SK-N-SH (cell line): ENCODE data around the gene PTK6. TPM values are rescaled to one million over a fixed set of nuclear protein-coding genes. Genes with fewer than 3 reads are reported as not detected.

Experiments
- CTCF ChIA-PET: fragments of 300-600, 350-600 bp; formaldehyde crosslinking; extraction: SDS; loops from one replicate; lab custom pipeline; 2021; lab: Yijun Ruan, JAX
- POLR2A ChIA-PET: fragments of 350-600 bp; sonication (Branson Sonifier 250); formaldehyde crosslinking; extraction: SDS; loops from one replicate; lab custom pipeline; 2020; ENCODE audit warnings: antibody characterized with exemption, inconsistent platforms; lab: Yijun Ruan, JAX
- DNase-seq: peaks from one replicate; pipeline ENCODE4 v3.0.0; 2012
- H2AFZ ChIP-seq: fragments of 200-600 bp; sonication (generic); 2 replicates; pipeline ENCODE4 v1.8.1; 2016; ENCODE audit warnings: antibody characterized with exemption, mild to moderate bottlenecking, low read depth
- H3F3A ChIP-seq: fragments of 200-600 bp; sonication (generic); replicated peaks from 2 replicates; pipeline ENCODE3; 2016; ENCODE audit warnings: antibody characterized with exemption, mild to moderate bottlenecking; ENCODE audit not compliant: insufficient read depth
- H3K27ac ChIP-seq, 2 experiments: fragments of 200-500 bp in 1 of 2; fragments of 200-600 bp in 1 of 2; sonication (Bioruptor generic) in 1 of 2; sonication (generic), shearing (Covaris generic) in 1 of 2; 2 replicates each; pipeline versions ENCODE4 v1.5.1 to v1.6.1; 2014 to 2016; ENCODE audit warnings: low read depth in 2 of 2, inconsistent platforms in 1 of 2, low read length in 1 of 2, mild to moderate bottlenecking in 1 of 2, mixed read lengths in 1 of 2
- H3K27me3 ChIP-seq: fragments of 200-600 bp; sonication (generic), shearing (Covaris generic); 2 replicates; pipeline ENCODE4 v1.6.1; 2016; ENCODE audit warnings: mixed run types; ENCODE audit not compliant: insufficient read depth
- H3K36me3 ChIP-seq, 2 experiments: fragments of 200-500 bp in 1 of 2; fragments of 200-600 bp in 1 of 2; sonication (Bioruptor generic) in 1 of 2; sonication (generic) in 1 of 2; replicated peaks in 1 of 2; 2 replicates each; pipeline versions ENCODE3 to v1.5.1; 2014 to 2016; ENCODE audit warnings: low read length in 1 of 2, mild to moderate bottlenecking in 1 of 2; ENCODE audit not compliant: insufficient read depth in 2 of 2, control insufficient read depth in 1 of 2
- H3K4me1 ChIP-seq, 2 experiments: fragments of 200-500 bp in 1 of 2; fragments of 200-600 bp in 1 of 2; sonication (Bioruptor generic) in 1 of 2; sonication (generic), shearing (Covaris generic) in 1 of 2; 2 replicates each; pipeline versions ENCODE4 v1.5.1 to v1.6.1; 2014 to 2016; ENCODE audit warnings: low read depth in 1 of 2, low read length in 1 of 2, mixed run types in 1 of 2; ENCODE audit not compliant: insufficient read depth in 2 of 2, control insufficient read depth in 1 of 2
- H3K4me2 ChIP-seq: fragments of 200-600 bp; sonication (generic), shearing (Covaris generic); 2 replicates; pipeline ENCODE4 v1.6.1; 2017; ENCODE audit warnings: mixed run types
- H3K4me3 ChIP-seq, 2 experiments: fragments of 200-500 bp in 1 of 2; fragments of 200-600 bp in 1 of 2; sonication (Bioruptor generic) in 1 of 2; sonication (generic), shearing (Covaris generic) in 1 of 2; 2 replicates each; pipeline versions ENCODE4 v1.5.1 to v1.8.1; 2014 to 2016; ENCODE audit warnings: low read depth in 2 of 2, inconsistent platforms in 1 of 2, low read length in 1 of 2, mild to moderate bottlenecking in 1 of 2, mixed read lengths in 1 of 2, moderate library complexity in 1 of 2
- H3K79me2 ChIP-seq: fragments of 200-600 bp; sonication (generic); 2 replicates; pipeline ENCODE4 v1.8.1; 2017; ENCODE audit warnings: mild to moderate bottlenecking; ENCODE audit not compliant: insufficient read depth
- H3K9ac ChIP-seq: fragments of 200-600 bp; sonication (generic); 2 replicates; pipeline ENCODE4 v1.6.1; 2017; ENCODE audit warnings: mixed run types
- H3K9me2 ChIP-seq: fragments of 200-600 bp; sonication (generic); 2 replicates; pipeline ENCODE4 v1.6.1; 2017; ENCODE audit warnings: mixed run types
- H3K9me3 ChIP-seq: fragments of 200-600 bp; sonication (generic); 2 replicates; pipeline ENCODE4 v1.6.1; 2017; ENCODE audit warnings: mixed run types, mild to moderate bottlenecking, moderate library complexity
- H4K20me1 ChIP-seq: fragments of 200-600 bp; sonication (generic); 2 replicates; pipeline ENCODE4 v1.6.1; 2017; ENCODE audit warnings: mild to moderate bottlenecking, mixed run types; ENCODE audit not compliant: insufficient read depth
- CHD2 ChIP-seq: fragments of 150-350 bp; IDR thresholded peaks from 2 replicates; pipeline ENCODE4 v1.6.1; 2018; ENCODE audit warnings: low read length; ENCODE audit not compliant: partially characterized antibody
- ELF1 ChIP-seq: IDR thresholded peaks from 2 replicates; pipeline ENCODE4 v1.4.0; 2012
- EP300 ChIP-seq, 2 experiments: IDR thresholded peaks; 2 replicates each; pipeline versions ENCODE4 v1.4.0 to v1.6.1; 2012; ENCODE audit warnings: borderline replicate concordance in 1 of 2, low read depth in 1 of 2, low read length in 1 of 2
- EZH2phosphoT487 ChIP-seq: fragments of 200-600 bp; sonication (generic); IDR thresholded peaks from 2 replicates; pipeline ENCODE4 v1.6.1; 2017; ENCODE audit warnings: low read depth, mixed run types, mild to moderate bottlenecking, antibody characterized with exemption, moderate library complexity, borderline replicate concordance
- FOXJ3 ChIP-seq: sonication (generic); formaldehyde crosslinking; IDR thresholded peaks from 2 replicates; pipeline ENCODE4 v1.5.1; 2020; ENCODE audit warnings: mild to moderate bottlenecking, missing genetic modification reagents
- FOXM1 ChIP-seq: IDR thresholded peaks from 2 replicates; pipeline ENCODE4 v1.4.0; 2012; ENCODE audit warnings: low read depth, mild to moderate bottlenecking
- GABPA ChIP-seq: IDR thresholded peaks from 2 replicates; pipeline ENCODE4 v1.4.0; 2012; ENCODE audit warnings: low read depth, mild to moderate bottlenecking
- GATA2 ChIP-seq: sonication (generic); formaldehyde crosslinking; IDR thresholded peaks from 2 replicates; pipeline ENCODE4 v1.5.0; 2020; ENCODE audit warnings: mild to moderate bottlenecking, missing genetic modification reagents
- JUND ChIP-seq: IDR thresholded peaks from 2 replicates; pipeline ENCODE4 v1.4.0; 2012
- MAX ChIP-seq: IDR thresholded peaks from 2 replicates; pipeline ENCODE4 v1.4.0; 2012; ENCODE audit warnings: low read depth
- MEF2A ChIP-seq: IDR thresholded peaks from 2 replicates; pipeline ENCODE4 v1.4.0; 2012; ENCODE audit warnings: low read depth, borderline replicate concordance
- POLR2AphosphoS5 ChIP-seq: IDR thresholded peaks from 2 replicates; pipeline ENCODE4 v1.6.1; 2012; ENCODE audit warnings: low read depth, low read length
- RAD21 ChIP-seq: IDR thresholded peaks from 2 replicates; pipeline ENCODE4 v1.6.1; 2012; ENCODE audit warnings: mild to moderate bottlenecking, low read length
- RCOR1 ChIP-seq: fragments of 150-350 bp; IDR thresholded peaks from 2 replicates; pipeline ENCODE4 v1.6.1; 2017; ENCODE audit warnings: antibody characterized with exemption, low read length
- REST ChIP-seq: IDR thresholded peaks from 2 replicates; pipeline ENCODE4 v1.6.1; 2012; ENCODE audit warnings: mild to moderate bottlenecking, low read depth, low read length, moderate library complexity
- RXRA ChIP-seq: IDR thresholded peaks from 2 replicates; pipeline ENCODE4 v1.4.0; 2012; ENCODE audit warnings: low read depth, mild to moderate bottlenecking, borderline replicate concordance
- SIN3A ChIP-seq: IDR thresholded peaks from 2 replicates; pipeline ENCODE4 v1.6.1; 2012; ENCODE audit warnings: low read depth, mild to moderate bottlenecking, low read length, moderate library complexity, borderline replicate concordance
- SMC3 ChIP-seq: IDR thresholded peaks from 2 replicates; pipeline ENCODE4 v1.6.1; 2012; ENCODE audit warnings: low read depth, low read length, improper control_type of control experiment
- TCF12 ChIP-seq: IDR thresholded peaks from 2 replicates; pipeline ENCODE4 v1.4.0; 2012
- USF1 ChIP-seq: IDR thresholded peaks from 2 replicates; pipeline ENCODE4 v1.4.0; 2012; ENCODE audit warnings: low read depth, borderline replicate concordance
- YY1 ChIP-seq: IDR thresholded peaks from 2 replicates; pipeline ENCODE4 v1.4.0; 2012; ENCODE audit warnings: low read depth, mild to moderate bottlenecking
- WGBS: methylation state at CpG from one replicate; pipeline ENCODE4 v1.1.6; 2017; ENCODE audit warnings: low lambda C conversion rate; 5-methylcytosine and 5-hydroxymethylcytosine counted together
- polyA plus RNA-seq, 3 experiments: library from polyadenylated mRNA; depleted of rRNA; stranded (reverse); fragments of >200 nt; gene quantifications; 2 replicates each; pipeline ENCODE4 v1.2.3, GENCODE V29; 2012
- TF ChIP-seq, protein P1 (sequence below): fragments of 150-350 bp; IDR thresholded peaks from 2 replicates; pipeline ENCODE4 v1.6.1; 2016; ENCODE audit warnings: mild to moderate bottlenecking, low read depth, low read length

The PTK6 gene
- polyA plus RNA-seq, 1 of the 3 experiments (the other 2 are of a cell fraction) = 0.07 TPM

- CTCF ChIA-PET = interaction anchor here (1.2 to 8.2 kb wide), 2 partner anchors 10 to 53 kb away, joined by 3 to 66 read pairs; partner anchors contain the start of gene PTK6
- POLR2A ChIA-PET = no interaction called here
Measured at GRCh38 chr20:63549019-63549418, 11.8 kb upstream of the PTK6 start.

DNA sequence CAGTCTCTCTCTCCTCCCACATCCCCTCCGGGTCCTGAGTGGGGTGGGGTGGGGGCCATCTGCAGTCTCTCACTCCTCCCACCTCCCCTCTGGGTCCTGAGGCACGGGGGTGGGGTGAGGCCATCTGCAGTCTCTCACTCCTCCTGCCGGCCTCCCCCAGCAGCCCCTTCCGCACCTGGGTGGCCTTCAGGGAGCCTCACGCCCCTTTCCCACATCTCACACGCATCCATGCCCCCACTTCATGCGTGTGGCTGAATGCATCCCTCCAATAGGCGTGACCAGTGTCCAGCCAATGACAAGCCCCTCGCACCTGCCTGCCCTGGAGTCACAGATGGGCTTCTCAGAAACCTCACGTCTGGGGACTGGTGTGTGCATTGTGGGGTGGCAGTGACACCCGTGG, 11.4 kb upstream of the PTK6 start:
- TF ChIP-seq ELF1 = no peak
- no peak for TF ChIP-seq YY1
- TF ChIP-seq RAD21 = no peak
- TF ChIP-seq CHD2 = no peak
- no peak for TF ChIP-seq POLR2AphosphoS5
- no peak for TF ChIP-seq GABPA
- TF ChIP-seq EZH2phosphoT487 = no peak
- TF ChIP-seq GATA2 (CRISPR knock-in tag) = no peak
- TF ChIP-seq RCOR1 = no peak
- TF ChIP-seq RXRA = no peak
- no peak for TF ChIP-seq MAX
- TF ChIP-seq USF1 = no peak
- no peak for TF ChIP-seq REST
- TF ChIP-seq, protein P1, sequence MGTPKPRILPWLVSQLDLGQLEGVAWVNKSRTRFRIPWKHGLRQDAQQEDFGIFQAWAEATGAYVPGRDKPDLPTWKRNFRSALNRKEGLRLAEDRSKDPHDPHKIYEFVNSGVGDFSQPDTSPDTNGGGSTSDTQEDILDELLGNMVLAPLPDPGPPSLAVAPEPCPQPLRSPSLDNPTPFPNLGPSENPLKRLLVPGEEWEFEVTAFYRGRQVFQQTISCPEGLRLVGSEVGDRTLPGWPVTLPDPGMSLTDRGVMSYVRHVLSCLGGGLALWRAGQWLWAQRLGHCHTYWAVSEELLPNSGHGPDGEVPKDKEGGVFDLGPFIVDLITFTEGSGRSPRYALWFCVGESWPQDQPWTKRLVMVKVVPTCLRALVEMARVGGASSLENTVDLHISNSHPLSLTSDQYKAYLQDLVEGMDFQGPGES = no peak
- H3K9me3 ChIP-seq = no peaks in the 10 kb centered on the region
- no peak for DNase-seq
- WGBS = 74% methylated on average over 7 of the region's 11 CpGs
- no peak overlapping the region for H3K4me2 ChIP-seq
- POLR2A ChIA-PET = interaction anchor here (0.8 kb wide), 1 partner anchor 9 kb away, joined by 3 read pairs; no protein-coding TSS in a partner anchor
- no peaks in the 10 kb centered on the region for H3K9me2 ChIP-seq
- H3K27ac ChIP-seq = no peak overlapping the region
- H3K79me2 ChIP-seq = no peaks in the 10 kb centered on the region
- no peaks in the 10 kb centered on the region for H3K27me3 ChIP-seq
- no peaks in the 10 kb centered on the region for H3K36me3 ChIP-seq
- H4K20me1 ChIP-seq = no peaks in the 10 kb centered on the region
- CTCF ChIA-PET = interaction anchor here (8.2 kb wide), 1 partner anchor 9 kb away, joined by 66 read pairs; the partner anchor contains the start of gene PTK6
- no peak overlapping the region for H2AFZ ChIP-seq
- peaks cover 9% of the 10 kb centered on the region for H3F3A ChIP-seq
- no peak overlapping the region for H3K9ac ChIP-seq
- H3K4me1 ChIP-seq = peaks cover 0 to 3% of the 10 kb centered on the region in 2 experiments; a peak in 1 of 4 replicates
- no peak overlapping the region for H3K4me3 ChIP-seq

More at GRCh38 chr20:63549019-63549418, 11.8 kb upstream of the PTK6 start:
- no peak for DNase-seq
- no peak for TF ChIP-seq GABPA
- no peak for TF ChIP-seq SMC3
- no peak for TF ChIP-seq FOXJ3 (CRISPR knock-in tag)
- TF ChIP-seq TCF12 = no peak
- no peak for TF ChIP-seq MEF2A
- TF ChIP-seq MAX = no peak
- TF ChIP-seq SIN3A = no peak
- TF ChIP-seq POLR2AphosphoS5 = no peak
- TF ChIP-seq FOXM1 = no peak
- TF ChIP-seq EP300 (IDR thresholded peaks at IDR 0.05; ENCODE audit: borderline replicate concordance in 1 of 2, low read depth in 1 of 2, low read length in 1 of 2) = no peak
- TF ChIP-seq JUND = no peak
- no peak for TF ChIP-seq RAD21
- no peak for TF ChIP-seq CHD2
- Histone ChIP-seq H3K36me3 (no peaks in the 10 kb centered on the region), H4K20me1 (no peaks in the 10 kb centered on the region), H2AFZ (no peak overlapping the region), H3K9me2 (no peaks in the 10 kb centered on the region), H3F3A (peaks cover 9% of the 10 kb centered on the region), H3K27ac (no peak overlapping the region), H3K9me3 (no peaks in the 10 kb centered on the region), H3K27me3 (no peaks in the 10 kb centered on the region), H3K4me2 (no peak overlapping the region), H3K9ac (no peak overlapping the region), H3K4me3 (no peak overlapping the region), H3K4me1 (peaks cover 0 to 3% of the 10 kb centered on the region in 2 experiments; a peak in 1 of 4 replicates), H3K79me2 (no peaks in the 10 kb centered on the region)
- WGBS = 88% methylated on average over 24 of the region's 25 CpGs
